HEK293T (cell line): ENCODE data around the gene GPR17.

Source experiments
- CTBP1 ChIP-seq: fragments of 450-650 bp; IDR thresholded peaks from 2 replicates; pipeline ENCODE4 v1.6.1; 2016; ENCODE audit warnings: borderline replicate concordance
- ELF4 ChIP-seq: fragments of 450-650 bp; IDR thresholded peaks from 2 replicates; pipeline ENCODE4 v1.6.1; 2017; ENCODE audit warnings: antibody characterized with exemption
- FOXM1 ChIP-seq: fragments of 450-650 bp; IDR thresholded peaks from 2 replicates; pipeline ENCODE4 v1.6.1; 2017; ENCODE audit warnings: mild to moderate bottlenecking, borderline replicate concordance
- HDGF ChIP-seq: fragments of 450-650 bp; IDR thresholded peaks from 2 replicates; pipeline ENCODE4 v1.6.1; 2017; ENCODE audit warnings: antibody characterized with exemption, borderline replicate concordance
- L3MBTL2 ChIP-seq: fragments of 450-650 bp; conservative IDR thresholded peaks from 2 replicates; pipeline ENCODE4 v1.6.1; 2016; ENCODE audit warnings: mild to moderate bottlenecking
- NFRKB ChIP-seq: fragments of 450-650 bp; IDR thresholded peaks from 2 replicates; pipeline ENCODE4 v1.6.1; 2016; ENCODE audit warnings: mild to moderate bottlenecking, moderate library complexity
- SP1 ChIP-seq: fragments of 450-650 bp; IDR thresholded peaks from 2 replicates; pipeline ENCODE4 v1.6.1; 2017
- SUZ12 ChIP-seq: fragments of 450-650 bp; IDR thresholded peaks from 2 replicates; pipeline ENCODE4 v1.6.1; 2016; ENCODE audit warnings: mild to moderate bottlenecking
- TARDBP ChIP-seq: fragments of 450-650 bp; IDR thresholded peaks from 2 replicates; pipeline ENCODE4 v1.6.1; 2016
- TF ChIP-seq, protein P1 (sequence below): fragments of 450-650 bp; IDR thresholded peaks from 2 replicates; pipeline ENCODE4 v1.6.1; 2016

DNA sequence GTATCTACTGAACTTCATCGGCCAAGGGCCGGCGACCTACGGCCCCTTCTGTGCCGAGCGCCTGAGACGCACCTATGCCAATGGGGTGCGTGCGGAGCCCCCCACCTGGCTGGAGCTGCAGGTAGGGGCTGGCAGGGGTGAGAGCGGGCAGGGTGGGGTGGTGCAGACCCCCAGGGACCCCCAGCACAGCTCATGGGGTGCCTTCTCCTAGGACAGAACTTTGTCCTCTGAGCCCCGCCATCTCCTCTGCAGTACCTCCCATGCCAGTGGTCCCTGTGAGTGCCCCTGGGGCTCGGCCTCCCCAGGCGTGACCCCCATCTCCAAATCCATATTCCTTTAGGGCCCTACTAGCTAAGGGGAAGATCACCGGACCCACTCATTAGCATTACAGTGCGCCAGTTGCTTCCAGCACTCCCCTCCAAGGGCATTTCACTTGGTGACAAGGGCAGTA lies 23.9 kb upstream of the GPR17 start:
- no peak for TF ChIP-seq SUZ12
- TF ChIP-seq ELF4 = no peak
- TF ChIP-seq FOXM1 = no peak
- TF ChIP-seq L3MBTL2 = no peak
- TF ChIP-seq NFRKB = no peak
- no peak for TF ChIP-seq HDGF
- no peak for TF ChIP-seq SP1
- no peak for TF ChIP-seq TARDBP
- no peak for TF ChIP-seq CTBP1
- TF ChIP-seq, protein P1, sequence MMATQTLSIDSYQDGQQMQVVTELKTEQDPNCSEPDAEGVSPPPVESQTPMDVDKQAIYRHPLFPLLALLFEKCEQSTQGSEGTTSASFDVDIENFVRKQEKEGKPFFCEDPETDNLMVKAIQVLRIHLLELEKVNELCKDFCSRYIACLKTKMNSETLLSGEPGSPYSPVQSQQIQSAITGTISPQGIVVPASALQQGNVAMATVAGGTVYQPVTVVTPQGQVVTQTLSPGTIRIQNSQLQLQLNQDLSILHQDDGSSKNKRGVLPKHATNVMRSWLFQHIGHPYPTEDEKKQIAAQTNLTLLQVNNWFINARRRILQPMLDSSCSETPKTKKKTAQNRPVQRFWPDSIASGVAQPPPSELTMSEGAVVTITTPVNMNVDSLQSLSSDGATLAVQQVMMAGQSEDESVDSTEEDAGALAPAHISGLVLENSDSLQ = no peak
